Measurements from ENCODE around the gene ANKRD2. TPM values are rescaled to one million over a fixed set of nuclear protein-coding genes. Genes with fewer than 3 reads are reported as not detected.
A peak's percentile ranks its signal among the peaks of the same experiment; 100 is the strongest.

ANKRD2 gene
- total RNA-seq, 1 experiment from 2014 or later, result 0.98 TPM

GRCh38 chr10:97547962-97548361 lies 24.6 kb upstream of the ANKRD2 start:
- H3K27me3 ChIP-seq (ENCODE audit: control insufficient read depth, insufficient read depth, low read length), result no peaks in the 10 kb centered on the region
- intact Hi-C loops (cut with micrococcal nuclease; ENCODE audit: unreplicated experiment) (no loop called here), in situ Hi-C loops (cut with HindIII; ENCODE audit: low pct_unique_long_range_greater_than_20kb, low sequenced_read_pairs) (no loop called here)
- no peak overlapping the region for H3K4me3 ChIP-seq (ENCODE audit: low read depth in 2 of 2, low read length in 2 of 2)
- peak overlapping the region; percentile 48 for H3K27ac ChIP-seq (ENCODE audit: low read length)
- no TSS peak for BruUV-seq (replicated peaks)
- DNase-seq (ENCODE audit: low read depth, low spot score) (no peak), ATAC-seq (no peak)
- H3K36me3 ChIP-seq (ENCODE audit: control insufficient read depth, insufficient read depth, low read length), result no peaks in the 10 kb centered on the region
- ChIA-PET CTCF (no interaction called here), POLR2A (no interaction called here)
- no peaks in the 10 kb centered on the region for H3K9me3 ChIP-seq (ENCODE audit: control insufficient read depth, insufficient read depth, low read depth, low read length)
- no peak for TF ChIP-seq CTCF (IDR thresholded peaks at IDR 0.05)
- no peak for TF ChIP-seq TCF7L2 (IDR thresholded peaks at IDR 0.05; ENCODE audit: low read depth, low read length)
- no peak for TF ChIP-seq REST (IDR thresholded peaks at IDR 0.05; ENCODE audit: insufficient read depth in 1 of 2, low read depth in 2 of 2, low read length in 1 of 2)
- TF ChIP-seq SIN3A (IDR thresholded peaks at IDR 0.05; ENCODE audit: borderline replicate concordance, insufficient read depth, low read depth, low read length), result no peak
- no peak for TF ChIP-seq POLR2AphosphoS5 (IDR thresholded peaks at IDR 0.05; ENCODE audit: low read depth, low read length)
- peaks cover 42% of the 10 kb centered on the region for H3K4me1 ChIP-seq (ENCODE audit: control insufficient read depth, insufficient read depth, low read length)

GRCh38 chr10:97548828-97549455 lies 23.6 kb upstream of the ANKRD2 start:
- Histone ChIP-seq H3K4me1 (ENCODE audit: control insufficient read depth, insufficient read depth, low read length) (peaks cover 40% of the 10 kb centered on the region), H3K27me3 (ENCODE audit: control insufficient read depth, insufficient read depth, low read length) (no peaks in the 10 kb centered on the region), H3K4me3 (ENCODE audit: low read depth in 2 of 2, low read length in 2 of 2) (no peak overlapping the region), H3K27ac (ENCODE audit: low read length) (peak overlapping the region; percentile 81), H3K36me3 (ENCODE audit: control insufficient read depth, insufficient read depth, low read length) (no peaks in the 10 kb centered on the region), H3K9me3 (ENCODE audit: control insufficient read depth, insufficient read depth, low read depth, low read length) (no peaks in the 10 kb centered on the region)
- POLR2A ChIA-PET, result interaction anchor here (0.6 kb wide), 1 partner anchor 25 kb away, joined by 3 read pairs; no protein-coding TSS in a partner anchor
- DNase-seq (ENCODE audit: low read depth, low spot score), result no peak
- in situ Hi-C loops (cut with HindIII; ENCODE audit: low pct_unique_long_range_greater_than_20kb, low sequenced_read_pairs) (no loop called here), intact Hi-C loops (cut with micrococcal nuclease; ENCODE audit: unreplicated experiment) (no loop called here)
- CTCF ChIA-PET, result no interaction called here
- no peak for ATAC-seq
- no peak for TF ChIP-seq REST (IDR thresholded peaks at IDR 0.05; ENCODE audit: insufficient read depth in 1 of 2, low read depth in 2 of 2, low read length in 1 of 2)
- TF ChIP-seq SIN3A (IDR thresholded peaks at IDR 0.05; ENCODE audit: borderline replicate concordance, insufficient read depth, low read depth, low read length), result no peak
- TF ChIP-seq TCF7L2 (IDR thresholded peaks at IDR 0.05; ENCODE audit: low read depth, low read length), result no peak
- TF ChIP-seq CTCF (IDR thresholded peaks at IDR 0.05), result no peak
- no peak for TF ChIP-seq POLR2AphosphoS5 (IDR thresholded peaks at IDR 0.05; ENCODE audit: low read depth, low read length)
- BruUV-seq (replicated peaks), result no TSS peak

Measured in Panc1 (cell line).